Measurements from ENCODE around the gene ZNF784. TPM values are rescaled to one million over a fixed set of nuclear protein-coding genes. Genes with fewer than 3 reads are reported as not detected.

ZNF784 gene
- total and polyA plus RNA-seq, 10 of the 15 experiments (the other 5 are each of a cell fraction or from before 2014, with no cell fraction given), result 0.10 to 5.2 (median 1.8) TPM

- Histone ChIP-seq H3K4me3 (peak overlapping the region; percentile 69), H3K27me3 (replicated peaks in 1 of 2; ENCODE audit: control insufficient read depth in 2 of 2, insufficient read depth in 2 of 2, low read length in 1 of 2) (no peaks in the 10 kb centered on the region), H3K36me3 (ENCODE audit: control insufficient read depth in 2 of 2, insufficient read depth in 2 of 2, low read length in 1 of 2) (peaks cover 0 to 12% of the 10 kb centered on the region in 2 experiments), H3K79me2 (ENCODE audit: control insufficient read depth, insufficient read depth, low read length) (peaks cover 29% of the 10 kb centered on the region), H3K9me3 (replicated peaks; ENCODE audit: control insufficient read depth, insufficient read depth, low read length) (peaks cover 2% of the 10 kb centered on the region; the same call in 1 of the 3 replicates), H3K9ac (ENCODE audit: control insufficient read depth, insufficient read depth, low read length) (peak overlapping the region; percentile 77), H4K20me1 (ENCODE audit: control insufficient read depth, insufficient read depth) (no peaks in the 10 kb centered on the region), H3K4me1 (ENCODE audit: control insufficient read depth, insufficient read depth, low read length) (peaks cover 4% of the 10 kb centered on the region; the same call in 1 of the 2 replicates), H2AFZ (ENCODE audit: control insufficient read depth, low read depth, low read length) (no peak overlapping the region), H3K27ac (ENCODE audit: control insufficient read depth, insufficient read depth) (peak overlapping the region; percentile 90; the same call in 1 of the 2 replicates), H3K4me2 (ENCODE audit: control insufficient read depth, insufficient read depth) (peak overlapping the region; percentile 86)
- ATAC-seq (no peak), DNase-seq (ENCODE audit: low read depth, low spot score) (no peak), FAIRE-seq (no peak)
- no TSS peak for BruUV-seq (replicated peaks)
- ChIA-PET CTCF (interaction anchor here (0.6 to 4.6 kb wide), 22 partner anchors 12 to 267 kb away, joined by 3 to 76 read pairs (median 5); partner anchors contain the start of genes ISOC2, KMT5C, TMEM238 and U2AF2), POLR2A (interaction anchor here (0.6 to 2.4 kb wide), 13 partner anchors 18 to 199 kb away, joined by 3 to 21 read pairs (median 4); partner anchors contain the start of genes UBE2S, ZNF580, ZNF628 and ZNF784), RAD21 (ENCODE audit: unreplicated experiment) (interaction anchor here (0.7 to 3.3 kb wide), 12 partner anchors 14 to 326 kb away, joined by 3 to 29 read pairs (median 4); partner anchors contain the start of genes CCDC106, HSPBP1, ZNF628 and ZNF784), SMC1A (ENCODE audit: uncharacterized antibody, unreplicated experiment) (interaction anchor here (0.8 to 2.2 kb wide), 13 partner anchors 8 to 130 kb away, joined by 3 to 10 read pairs (median 5); partner anchors contain the start of genes ZNF628 and ZNF784)
- 13% methylated on average over 12 of the region's 12 CpGs for WGBS (ENCODE audit: insufficient coverage, insufficient replicate concordance, low lambda C conversion rate, missing lambda C conversion rate)
- intact Hi-C loops (cut with micrococcal nuclease; ENCODE audit: unreplicated experiment), result loop anchor here (1.0 kb wide), 1 partner anchor 89 kb away; no protein-coding TSS in a partner anchor
- TF ChIP-seq SIN3A (IDR thresholded peaks at IDR 0.05; ENCODE audit: low read depth, low read length) (peak; percentile 17; the same call in 1 of the 2 replicates), RELB (IDR thresholded peaks at IDR 0.05; ENCODE audit: low read depth) (peak; percentile 5; the same call in 1 of the 2 replicates), HDGF (IDR thresholded peaks at IDR 0.05) (peak; percentile 92; the same call in 1 of the 2 replicates), STAT1 (conservative IDR thresholded peaks at IDR 0.05) (no peak), POLR2A (IDR thresholded peaks at IDR 0.05; ENCODE audit: low read depth, low read length) (peak; percentile 36; the same call in 1 of the 2 replicates), ZNF207 (IDR thresholded peaks at IDR 0.05; ENCODE audit: borderline replicate concordance) (0 out of 2 replicates have a peak, but pooled peaks have one; percentile 12), YBX1 (IDR thresholded peaks at IDR 0.05) (no peak), PML (IDR thresholded peaks at IDR 0.05; ENCODE audit: low read length) (no peak), ZNF687 (IDR thresholded peaks at IDR 0.05) (0 out of 2 replicates have a peak, but pooled peaks have one; percentile 27), SRF (IDR thresholded peaks at IDR 0.05; ENCODE audit: low read depth in 2 of 2, low read length in 2 of 2) (no peak), JUNB (IDR thresholded peaks at IDR 0.05) (no peak), RUNX3 (IDR thresholded peaks at IDR 0.05; ENCODE audit: low read length) (peak; percentile 11; the same call in 1 of the 2 replicates), CREB1 (IDR thresholded peaks at IDR 0.05; ENCODE audit: low read depth) (no peak), HCFC1 (IDR thresholded peaks at IDR 0.05; ENCODE audit: low read length) (0 out of 2 replicates have a peak, but pooled peaks have one; percentile 1), KLF5 (IDR thresholded peaks at IDR 0.05; ENCODE audit: partially characterized antibody) (no peak)
- in situ Hi-C loops (cut with MboI), result no loop called here
Measured at GRCh38 chr19:55606471-55606787, 17.9 kb downstream of the ZNF784 start.
